H1 (cell line): ENCODE measurements around the gene ZAR1L.

Experiments used
- CHD1 ChIP-seq: IDR thresholded peaks from 2 replicates; pipeline ENCODE4 v1.6.1; 2012; ENCODE audit warnings: low read depth, low read length, improper control_type of control experiment
- POLR2A ChIP-seq, 2 experiments: IDR thresholded peaks; 1 replicate in 1 of 2; 2 replicates in 1 of 2; pipeline ENCODE4 v1.6.1; 2011; ENCODE audit warnings: low read depth in 2 of 2, low read length in 2 of 2, mild to moderate bottlenecking in 2 of 2; ENCODE audit errors: control extremely low read depth in 1 of 2
- RBBP5 ChIP-seq: IDR thresholded peaks from 2 replicates; pipeline ENCODE4 v1.7.1; 2012; ENCODE audit warnings: low read depth, mild to moderate bottlenecking, inconsistent platforms, low read length, moderate library complexity, borderline replicate concordance
- SIN3A ChIP-seq, 2 experiments: IDR thresholded peaks in 1 of 2; conservative IDR thresholded peaks in 1 of 2; 2 replicates each; pipeline ENCODE4 v1.6.1; 2011 to 2012; ENCODE audit warnings: low read length in 2 of 2, improper control_type of control experiment in 1 of 2, low read depth in 1 of 2, mild to moderate bottlenecking in 1 of 2
- SP1 ChIP-seq: IDR thresholded peaks from 2 replicates; pipeline ENCODE4 v1.6.1; 2011; ENCODE audit warnings: low read depth, low read length
- TCF12 ChIP-seq: IDR thresholded peaks from 2 replicates; pipeline ENCODE4 v1.6.1; 2011; ENCODE audit warnings: low read depth, mild to moderate bottlenecking, low read length
- ZNF274 ChIP-seq: IDR thresholded peaks from 2 replicates; pipeline ENCODE4 v1.7.0; 2012; ENCODE audit warnings: low read length, borderline replicate concordance; ENCODE audit errors: extremely low read depth

- TF ChIP-seq SIN3A (conservative IDR thresholded peaks at IDR 0.05 in 1 of 2, IDR thresholded peaks at IDR 0.05 in 1 of 2; ENCODE audit: low read depth in 1 of 2, low read length in 2 of 2) (no peak), CHD1 (no peak), SP1 (no peak), TCF12 (no peak), ZNF274 (no peak), POLR2A (IDR thresholded peaks at IDR 0.05; ENCODE audit: control extremely low read depth in 1 of 2, low read depth in 2 of 2, low read length in 2 of 2) (no peak), RBBP5 (no peak)
These were observed 58.9 kb downstream of the ZAR1L start for GRCh38 chr13:32256243-32256642.
